ENCODE data around the gene PIP4K2B. TPM values are rescaled to one million over a fixed set of nuclear protein-coding genes. Genes with fewer than 3 reads are reported as not detected.
A peak's percentile ranks its signal among the peaks of the same experiment; 100 is the strongest.

The PIP4K2B gene
- total and polyA plus RNA-seq, 9 of the 15 experiments (the other 6 are each of a cell fraction or from before 2014, with no cell fraction given), result 3.7 to 29.9 (median 23.0) TPM

- peak; percentile 87 for TF ChIP-seq PHF8 (IDR thresholded peaks at IDR 0.05; ENCODE audit: borderline replicate concordance, low read length)
- no peak for TF ChIP-seq ZNF212 (CRISPR knock-in tag; IDR thresholded peaks at IDR 0.05)
- TF ChIP-seq ZEB2 (IDR thresholded peaks at IDR 0.05), result no peak
- TF ChIP-seq COPS2 (conservative IDR thresholded peaks at IDR 0.05), result peak; percentile 75; the same call in 1 of the 2 replicates
- TF ChIP-seq GABPA (tag; conservative IDR thresholded peaks at IDR 0.05; ENCODE audit: low read depth), result peak; percentile 96
- TF ChIP-seq CTBP1 (IDR thresholded peaks at IDR 0.05; ENCODE audit: borderline replicate concordance), result peak; percentile 36; the same call in 1 of the 2 replicates
- TF ChIP-seq NFATC3 (IDR thresholded peaks at IDR 0.05), result 0 out of 2 replicates have a peak, but pooled peaks have one; percentile 23
- TF ChIP-seq GTF2F1 (IDR thresholded peaks at IDR 0.05; ENCODE audit: low read depth, low read length), result peak; percentile 85
- TF ChIP-seq CHD1 (IDR thresholded peaks at IDR 0.05; ENCODE audit: low read length), result no peak
- TF ChIP-seq CBFB (CRISPR knock-in tag; IDR thresholded peaks at IDR 0.05), result peak; percentile 71; the same call in 1 of the 2 replicates
- TF ChIP-seq EP400 (IDR thresholded peaks at IDR 0.05), result peak; percentile 99
- TF ChIP-seq HMGN3 (IDR thresholded peaks at IDR 0.05; ENCODE audit: borderline replicate concordance, extremely low read depth, insufficient read length, low read depth, low read length), result peak; percentile 52
- TF ChIP-seq FOXP1 (CRISPR knock-in tag; IDR thresholded peaks at IDR 0.05), result peak; percentile 78
- peak; percentile 97 for TF ChIP-seq BRD4 (IDR thresholded peaks at IDR 0.05)
- TF ChIP-seq SMAD3 (CRISPR knock-in tag; conservative IDR thresholded peaks at IDR 0.05), result no peak
- TF ChIP-seq MTA1 (IDR thresholded peaks at IDR 0.05; ENCODE audit: borderline replicate concordance), result peak; percentile 100
- peak; percentile 75 to 79; a peak in 3 of 4 replicates for TF ChIP-seq SIX5 (IDR thresholded peaks at IDR 0.05; ENCODE audit: borderline replicate concordance in 1 of 2, insufficient read depth in 1 of 2, low read depth in 1 of 2, low read length in 2 of 2)
- TF ChIP-seq MAFG (tag; conservative IDR thresholded peaks at IDR 0.05), result peak; percentile 91
- no peak; the same call in 1 of the 2 replicates for TF ChIP-seq MXI1 (IDR thresholded peaks at IDR 0.05; ENCODE audit: low read depth, low read length)
- TF ChIP-seq NFRKB (IDR thresholded peaks at IDR 0.05; ENCODE audit: low read depth), result peak; percentile 97
- peak in 2 of 3 experiments; percentile 68 to 84 for TF ChIP-seq YY1 (IDR thresholded peaks at IDR 0.05; ENCODE audit: borderline replicate concordance in 1 of 3, control insufficient read depth in 1 of 3, extremely low read depth in 1 of 3, insufficient read depth in 3 of 3, insufficient read length in 1 of 3, insufficient replicate concordance in 2 of 3, low read depth in 1 of 3, low read length in 2 of 3)
- no peak for TF ChIP-seq TFAM (CRISPR knock-in tag; conservative IDR thresholded peaks at IDR 0.05)
- TF ChIP-seq CEBPB (tag; IDR thresholded peaks at IDR 0.05), result peak; percentile 77
- TF ChIP-seq TAF7 (tag; IDR thresholded peaks at IDR 0.05), result peak; percentile 88
- TF ChIP-seq CBX5 (IDR thresholded peaks at IDR 0.05; ENCODE audit: borderline replicate concordance, low read depth), result no peak
- TF ChIP-seq ELK1 (CRISPR knock-in tag; IDR thresholded peaks at IDR 0.05), result no peak
These were observed 25.8 kb upstream of the PIP4K2B start, which contains the start of gene CWC25 (continued) for GRCh38 chr17:38824899-38825761.
